Chondrocyte (in vitro differentiated cells): ENCODE measurements around the gene ITFG1. TPM values are rescaled to one million over a fixed set of nuclear protein-coding genes. Genes with fewer than 3 reads are reported as not detected.

ENCODE experiments used
- DNase-seq: peaks from one replicate; pipeline ENCODE4 v3.0.0; 2021; ENCODE audit warnings: mixed read lengths, low spot score
- H3K27ac Mint-ChIP-seq: one replicate; pipeline ENCODE4 v1.8.0; 2021; ENCODE audit warnings: mild to moderate bottlenecking, moderate library complexity, mixed read lengths; ENCODE audit not compliant: unreplicated experiment
- H3K27me3 Mint-ChIP-seq: 2 replicates; pipeline ENCODE4 v1.8.0; 2021; ENCODE audit warnings: low read depth, mixed read lengths
- H3K36me3 Mint-ChIP-seq: 2 replicates; pipeline ENCODE4 v1.8.0; 2021; ENCODE audit warnings: low read depth, mixed read lengths
- H3K4me1 Mint-ChIP-seq: 2 replicates; pipeline ENCODE4 v1.8.0; 2021; ENCODE audit warnings: low read depth, mild to moderate bottlenecking, mixed read lengths
- H3K4me3 Mint-ChIP-seq: one replicate; pipeline ENCODE4 v1.8.0; 2021; ENCODE audit warnings: mild to moderate bottlenecking, moderate library complexity, mixed read lengths; ENCODE audit not compliant: unreplicated experiment
- H3K9me3 Mint-ChIP-seq: 2 replicates; pipeline ENCODE4 v1.8.0; 2021; ENCODE audit warnings: low read depth, mixed read lengths
- total RNA-seq: library from RNA; stranded (reverse); gene quantifications from 3 replicates; pipeline ENCODE4 v1.2.1, GENCODE V29; 2021
- TF ChIP-seq, protein P1 (sequence below): fragments of 200-600 bp; sonication (generic); IDR thresholded peaks from 2 replicates; pipeline ENCODE4 v1.5.0; 2021; ENCODE audit warnings: antibody characterized with exemption, mild to moderate bottlenecking, moderate library complexity

ITFG1 gene
- total RNA-seq, 1 donor from 2014 or later, result 71.7 TPM

DNA sequence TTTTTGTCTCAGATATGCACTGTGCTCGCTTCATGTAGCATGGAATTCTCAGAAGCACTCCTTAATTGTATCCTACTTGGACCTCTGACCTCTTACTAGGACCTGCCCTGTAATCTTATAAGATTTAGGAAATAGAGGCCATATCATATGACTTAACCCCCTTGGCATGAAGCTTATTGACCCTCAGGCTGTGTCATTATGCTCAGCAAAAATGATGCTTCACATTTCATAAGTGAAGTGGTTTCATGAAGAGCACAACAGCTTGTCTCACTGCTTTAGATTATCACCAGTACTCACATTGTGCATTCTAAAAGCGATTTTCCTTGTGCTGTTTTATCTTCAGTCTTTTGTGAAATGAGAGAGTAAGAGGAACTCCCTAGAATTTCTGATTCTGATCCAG lies 6.6 kb upstream of the ITFG1 start:
- Mint-ChIP-seq H3K9me3 (no peaks in the 10 kb centered on the region), H3K4me3 (no peak overlapping the region), H3K36me3 (no peaks in the 10 kb centered on the region), H3K27ac (no peak overlapping the region), H3K27me3 (no peaks in the 10 kb centered on the region), H3K4me1 (peaks cover 42% of the 10 kb centered on the region)
- TF ChIP-seq, protein P1, sequence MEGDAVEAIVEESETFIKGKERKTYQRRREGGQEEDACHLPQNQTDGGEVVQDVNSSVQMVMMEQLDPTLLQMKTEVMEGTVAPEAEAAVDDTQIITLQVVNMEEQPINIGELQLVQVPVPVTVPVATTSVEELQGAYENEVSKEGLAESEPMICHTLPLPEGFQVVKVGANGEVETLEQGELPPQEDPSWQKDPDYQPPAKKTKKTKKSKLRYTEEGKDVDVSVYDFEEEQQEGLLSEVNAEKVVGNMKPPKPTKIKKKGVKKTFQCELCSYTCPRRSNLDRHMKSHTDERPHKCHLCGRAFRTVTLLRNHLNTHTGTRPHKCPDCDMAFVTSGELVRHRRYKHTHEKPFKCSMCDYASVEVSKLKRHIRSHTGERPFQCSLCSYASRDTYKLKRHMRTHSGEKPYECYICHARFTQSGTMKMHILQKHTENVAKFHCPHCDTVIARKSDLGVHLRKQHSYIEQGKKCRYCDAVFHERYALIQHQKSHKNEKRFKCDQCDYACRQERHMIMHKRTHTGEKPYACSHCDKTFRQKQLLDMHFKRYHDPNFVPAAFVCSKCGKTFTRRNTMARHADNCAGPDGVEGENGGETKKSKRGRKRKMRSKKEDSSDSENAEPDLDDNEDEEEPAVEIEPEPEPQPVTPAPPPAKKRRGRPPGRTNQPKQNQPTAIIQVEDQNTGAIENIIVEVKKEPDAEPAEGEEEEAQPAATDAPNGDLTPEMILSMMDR, result no peak
- DNase-seq, result no peak

DNA sequence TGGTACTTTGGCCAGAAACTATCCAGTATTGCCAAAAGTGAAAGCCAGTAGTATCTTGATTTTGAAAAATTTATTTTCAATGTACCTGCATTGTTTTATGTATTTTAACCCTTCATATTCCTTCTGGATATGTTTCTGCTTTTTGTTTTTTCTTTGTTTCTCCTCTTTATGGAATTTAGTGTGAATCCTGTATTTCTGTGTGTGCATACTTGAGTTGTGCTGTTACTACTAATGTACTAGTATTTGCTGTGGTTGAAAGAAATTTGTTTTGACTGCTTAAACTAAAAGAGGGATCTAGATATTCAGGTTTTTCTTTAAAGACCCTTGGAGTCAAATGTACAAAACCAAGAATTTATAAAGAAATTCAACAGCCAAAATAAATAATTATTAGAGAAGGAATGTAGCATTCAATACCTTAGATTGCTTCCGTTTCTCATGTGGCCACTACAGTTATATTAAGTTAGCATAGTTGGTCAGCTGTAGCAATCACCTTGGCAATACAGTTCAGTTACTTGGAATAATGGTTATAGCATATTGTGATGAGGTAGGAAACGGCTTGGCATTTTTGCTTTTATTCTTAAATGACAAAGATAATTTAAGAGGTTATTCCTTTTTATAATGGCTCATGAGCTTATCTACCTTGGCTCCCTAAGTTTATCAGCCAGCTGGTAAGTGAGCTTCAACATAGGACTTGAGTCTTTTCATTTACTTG lies 5.2 kb upstream of the ITFG1 start:
- H3K36me3 Mint-ChIP-seq, result no peaks in the 10 kb centered on the region
- TF ChIP-seq, protein P1, result no peak
- H3K9me3 Mint-ChIP-seq, result no peaks in the 10 kb centered on the region
- no peak for DNase-seq
- H3K27me3 Mint-ChIP-seq, result no peaks in the 10 kb centered on the region
- H3K4me1 Mint-ChIP-seq, result peaks cover 50% of the 10 kb centered on the region
- no peak overlapping the region for H3K27ac Mint-ChIP-seq
- no peak overlapping the region for H3K4me3 Mint-ChIP-seq

- H3K27ac Mint-ChIP-seq, result no peak overlapping the region
- H3K36me3 Mint-ChIP-seq, result peaks cover 2% of the 10 kb centered on the region
- peaks cover 64% of the 10 kb centered on the region for H3K4me1 Mint-ChIP-seq
- TF ChIP-seq, protein P1, result no peak
- no peaks in the 10 kb centered on the region for H3K9me3 Mint-ChIP-seq
- no peak overlapping the region for H3K4me3 Mint-ChIP-seq
- DNase-seq, result no peak
- no peaks in the 10 kb centered on the region for H3K27me3 Mint-ChIP-seq
Observed at GRCh38 chr16:47463771-47464624, 3.1 kb upstream of the ITFG1 start.

DNA sequence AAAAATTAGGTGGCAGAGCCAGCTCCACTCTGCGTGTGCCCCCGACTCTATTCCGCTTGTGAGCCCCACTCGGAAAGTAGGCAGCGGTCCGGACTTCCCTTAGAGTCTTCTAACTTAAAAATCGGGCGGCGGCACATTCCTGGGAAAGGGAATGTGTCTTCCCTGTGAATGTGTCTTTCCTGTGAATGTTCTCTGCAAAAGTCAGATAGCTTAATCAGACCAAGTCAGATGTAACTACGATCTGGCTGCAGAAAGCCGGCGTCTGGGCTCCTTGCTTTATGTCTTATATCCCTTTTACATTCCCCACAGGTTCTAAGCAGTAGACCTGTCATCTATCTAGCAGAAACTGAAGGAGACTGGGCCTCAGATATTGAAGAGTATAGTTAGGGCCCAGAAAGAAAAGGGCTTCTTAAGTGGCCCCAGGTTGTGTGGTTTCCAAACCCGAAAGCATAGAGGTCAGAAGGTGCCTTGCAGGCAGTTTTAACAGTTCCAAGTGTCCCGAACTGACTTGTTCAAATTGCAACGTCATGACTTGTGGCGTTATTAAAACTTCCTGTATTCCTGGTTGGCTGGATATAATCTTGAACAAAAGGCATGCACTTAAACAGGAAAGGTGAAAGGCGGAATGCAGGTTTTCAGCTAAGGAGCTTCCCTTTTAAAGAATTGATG lies 869 bp upstream of the ITFG1 start:
- peaks cover 8% of the 10 kb centered on the region for H3K36me3 Mint-ChIP-seq
- TF ChIP-seq, protein P1, result peak; percentile 4
- H3K4me3 Mint-ChIP-seq, result peak overlapping the region; percentile 99
- DNase-seq, result no peak
- peak overlapping the region; percentile 97 for H3K27ac Mint-ChIP-seq
- no peaks in the 10 kb centered on the region for H3K27me3 Mint-ChIP-seq
- H3K9me3 Mint-ChIP-seq, result no peaks in the 10 kb centered on the region
- H3K4me1 Mint-ChIP-seq, result peaks cover 65% of the 10 kb centered on the region

DNA sequence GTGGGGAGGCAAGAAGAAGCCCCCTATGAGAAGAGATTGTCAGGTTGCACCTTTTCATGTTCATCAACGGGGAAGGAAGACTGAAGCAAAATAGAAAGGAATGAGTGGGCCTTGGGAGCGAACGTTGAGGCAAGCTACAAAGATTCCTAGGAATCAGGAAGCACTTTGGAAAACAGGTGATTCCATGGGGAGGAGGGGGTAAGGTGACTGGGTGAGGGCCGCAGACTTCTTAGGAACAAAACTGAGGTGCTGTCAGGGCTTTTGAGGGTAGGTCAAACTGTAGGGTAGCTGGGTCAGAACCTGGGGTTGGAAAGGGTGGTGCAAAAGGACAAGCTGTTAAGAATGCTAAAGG lies 528 bp downstream of the ITFG1 start:
- no peak for DNase-seq
- Mint-ChIP-seq H3K4me3 (peak overlapping the region; percentile 99), H3K27ac (peak overlapping the region; percentile 97), H3K36me3 (peaks cover 8% of the 10 kb centered on the region), H3K4me1 (peaks cover 59% of the 10 kb centered on the region), H3K9me3 (no peaks in the 10 kb centered on the region), H3K27me3 (no peaks in the 10 kb centered on the region)
- TF ChIP-seq, protein P1, result no peak
